Neural crest cell (in vitro differentiated cells): Measurements from ENCODE around the gene RBM44. TPM values are rescaled to one million over a fixed set of nuclear protein-coding genes. Genes with fewer than 3 reads are reported as not detected.

ENCODE experiments used
- DNase-seq: peaks from one replicate; pipeline ENCODE4 v3.0.0; 2021; ENCODE audit warnings: low read depth, mixed read lengths, low spot score
- H3K27ac Mint-ChIP-seq: one replicate; pipeline ENCODE4 v1.8.0; 2021; ENCODE audit warnings: mild to moderate bottlenecking, mixed read lengths; ENCODE audit not compliant: unreplicated experiment
- H3K27me3 Mint-ChIP-seq: 2 replicates; pipeline ENCODE4 v1.8.0; 2021; ENCODE audit warnings: low read depth, mild to moderate bottlenecking, mixed read lengths
- H3K36me3 Mint-ChIP-seq: 2 replicates; pipeline ENCODE4 v1.8.0; 2021; ENCODE audit warnings: low read depth, mild to moderate bottlenecking, mixed read lengths
- H3K4me1 Mint-ChIP-seq: 2 replicates; pipeline ENCODE4 v1.8.0; 2021; ENCODE audit warnings: mixed read lengths
- H3K4me3 Mint-ChIP-seq: one replicate; pipeline ENCODE4 v1.8.0; 2021; ENCODE audit warnings: mild to moderate bottlenecking, mixed read lengths
- H3K9me3 Mint-ChIP-seq: 2 replicates; pipeline ENCODE4 v1.8.0; 2021; ENCODE audit warnings: mixed read lengths
- CTCF ChIP-seq: fragments of 200-600 bp; sonication (generic); conservative IDR thresholded peaks from 2 replicates; pipeline ENCODE4 v1.5.0; 2021; ENCODE audit warnings: antibody characterized with exemption, mild to moderate bottlenecking
- total RNA-seq: library from RNA; stranded (reverse); gene quantifications from 2 replicates; pipeline ENCODE4 v1.2.1, GENCODE V29; 2021

Gene RBM44
- total RNA-seq, 1 donor from 2014 or later, result 0.42 TPM

- no peak for DNase-seq
Observed at GRCh38 chr2:237875256-237876060, 76.9 kb downstream of the RBM44 start.

GRCh38 chr2:237876061-237876526, 77.5 kb downstream of the RBM44 start:
- H3K27me3 Mint-ChIP-seq, result no peaks in the 10 kb centered on the region
- no peak overlapping the region for H3K4me3 Mint-ChIP-seq
- H3K9me3 Mint-ChIP-seq, result no peaks in the 10 kb centered on the region
- peaks cover 15% of the 10 kb centered on the region for H3K4me1 Mint-ChIP-seq
- no peaks in the 10 kb centered on the region for H3K36me3 Mint-ChIP-seq
- no peak overlapping the region for H3K27ac Mint-ChIP-seq
- TF ChIP-seq CTCF, result no peak
- DNase-seq, result no peak

More at GRCh38 chr2:237875256-237876060, 76.9 kb downstream of the RBM44 start:
- no peak overlapping the region for H3K27ac Mint-ChIP-seq
- H3K36me3 Mint-ChIP-seq, result no peaks in the 10 kb centered on the region
- H3K4me1 Mint-ChIP-seq, result peaks cover 15% of the 10 kb centered on the region
- no peaks in the 10 kb centered on the region for H3K9me3 Mint-ChIP-seq
- no peak overlapping the region for H3K4me3 Mint-ChIP-seq
- TF ChIP-seq CTCF, result no peak
- no peaks in the 10 kb centered on the region for H3K27me3 Mint-ChIP-seq

GRCh38 chr2:237876532-237876931, 78.0 kb downstream of the RBM44 start:
- H3K36me3 Mint-ChIP-seq, result no peaks in the 10 kb centered on the region
- H3K4me1 Mint-ChIP-seq, result peaks cover 15% of the 10 kb centered on the region
- H3K4me3 Mint-ChIP-seq, result no peak overlapping the region
- no peak for TF ChIP-seq CTCF
- DNase-seq, result no peak
- H3K27ac Mint-ChIP-seq, result no peak overlapping the region
- no peaks in the 10 kb centered on the region for H3K27me3 Mint-ChIP-seq
- H3K9me3 Mint-ChIP-seq, result no peaks in the 10 kb centered on the region

GRCh38 chr2:237876951-237877491, 78.4 kb downstream of the RBM44 start:
- Mint-ChIP-seq H3K27ac (no peak overlapping the region), H3K36me3 (no peaks in the 10 kb centered on the region), H3K4me1 (peaks cover 12% of the 10 kb centered on the region), H3K27me3 (no peaks in the 10 kb centered on the region), H3K9me3 (no peaks in the 10 kb centered on the region), H3K4me3 (no peak overlapping the region)
- TF ChIP-seq CTCF, result no peak
- no peak for DNase-seq

- no peak overlapping the region for H3K4me3 Mint-ChIP-seq
- peaks cover 12% of the 10 kb centered on the region for H3K4me1 Mint-ChIP-seq
- no peak for TF ChIP-seq CTCF
- H3K36me3 Mint-ChIP-seq, result no peaks in the 10 kb centered on the region
- no peak for DNase-seq
- no peak overlapping the region for H3K27ac Mint-ChIP-seq
- no peaks in the 10 kb centered on the region for H3K27me3 Mint-ChIP-seq
- H3K9me3 Mint-ChIP-seq, result no peaks in the 10 kb centered on the region
Observed at GRCh38 chr2:237877576-237878307, 79.2 kb downstream of the RBM44 start.
